Skeletal muscle satellite cell (primary cell): ENCODE measurements around the gene PDE6D.

Experiments
- H3K27me3 ChIP-seq: 2 replicates; pipeline ENCODE4 v1.7.0; 2013; ENCODE audit warnings: low read length; ENCODE audit not compliant: control insufficient read depth, insufficient read depth
- H3K36me3 ChIP-seq: 2 replicates; pipeline ENCODE4 v1.7.0; 2013; ENCODE audit warnings: mild to moderate bottlenecking, control low read depth, low read length; ENCODE audit not compliant: insufficient read depth
- H3K4me1 ChIP-seq: 2 replicates; pipeline ENCODE4 v1.7.0; 2013; ENCODE audit warnings: low read length; ENCODE audit not compliant: control insufficient read depth, insufficient read depth
- H3K4me2 ChIP-seq: 2 replicates; pipeline ENCODE4 v1.7.0; 2013; ENCODE audit warnings: mild to moderate bottlenecking, low read length
- H3K4me3 ChIP-seq: 2 replicates; pipeline ENCODE4 v1.7.0; 2013; ENCODE audit warnings: low read length
- H3K9ac ChIP-seq: 2 replicates; pipeline ENCODE4 v1.7.0; 2013; ENCODE audit warnings: mild to moderate bottlenecking, low read depth, low read length, moderate library complexity
- H3K9me3 ChIP-seq: replicated peaks from 2 replicates; pipeline ENCODE4 v1.7.0; 2013; ENCODE audit warnings: mild to moderate bottlenecking, control low read depth, low read length

PDE6D gene

GRCh38 chr2:231727621-231728020, 53.5 kb downstream of the PDE6D start:
- Histone ChIP-seq H3K4me2 (no peak overlapping the region), H3K27me3 (no peaks in the 10 kb centered on the region), H3K4me3 (no peak overlapping the region), H3K36me3 (peaks cover 9% of the 10 kb centered on the region), H3K9me3 (no peaks in the 10 kb centered on the region), H3K4me1 (no peaks in the 10 kb centered on the region), H3K9ac (no peak overlapping the region)

GRCh38 chr2:231726276-231726675, 54.8 kb downstream of the PDE6D start:
- H3K4me3 ChIP-seq, result no peak overlapping the region
- no peaks in the 10 kb centered on the region for H3K36me3 ChIP-seq
- no peaks in the 10 kb centered on the region for H3K9me3 ChIP-seq
- H3K4me2 ChIP-seq, result no peak overlapping the region
- H3K9ac ChIP-seq, result no peak overlapping the region
- no peaks in the 10 kb centered on the region for H3K4me1 ChIP-seq
- H3K27me3 ChIP-seq, result no peaks in the 10 kb centered on the region

DNA sequence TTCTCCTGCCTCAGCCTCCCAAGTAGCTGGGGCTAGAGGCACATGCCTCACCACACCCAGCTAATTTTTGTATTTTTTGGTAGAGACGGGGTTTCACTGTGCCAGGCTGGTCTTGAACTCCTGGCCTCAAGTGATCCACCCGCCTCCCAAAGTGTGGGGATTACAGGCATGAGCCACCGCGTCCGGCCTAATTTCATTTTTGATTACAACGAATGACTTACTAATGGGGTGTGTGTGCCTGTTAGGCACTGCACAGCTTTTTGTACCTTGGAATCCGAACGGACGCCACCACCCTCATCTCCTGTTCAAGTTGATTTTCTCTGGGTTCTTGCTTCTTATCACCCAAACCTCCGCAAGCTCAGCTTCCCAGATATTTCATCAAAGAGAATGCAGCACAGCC, 55.6 kb downstream of the PDE6D start:
- H3K9ac ChIP-seq, result no peak overlapping the region
- no peaks in the 10 kb centered on the region for H3K4me1 ChIP-seq
- no peak overlapping the region for H3K4me2 ChIP-seq
- no peaks in the 10 kb centered on the region for H3K36me3 ChIP-seq
- no peaks in the 10 kb centered on the region for H3K27me3 ChIP-seq
- no peak overlapping the region for H3K4me3 ChIP-seq
- no peaks in the 10 kb centered on the region for H3K9me3 ChIP-seq

GRCh38 chr2:231722721-231723307, 58.3 kb downstream of the PDE6D start:
- Histone ChIP-seq H3K36me3 (no peaks in the 10 kb centered on the region), H3K4me2 (no peak overlapping the region), H3K27me3 (no peaks in the 10 kb centered on the region), H3K4me3 (no peak overlapping the region), H3K4me1 (peaks cover 3% of the 10 kb centered on the region), H3K9me3 (no peaks in the 10 kb centered on the region), H3K9ac (no peak overlapping the region)

- Histone ChIP-seq H3K4me3 (no peak overlapping the region), H3K27me3 (no peaks in the 10 kb centered on the region), H3K9ac (no peak overlapping the region), H3K36me3 (no peaks in the 10 kb centered on the region), H3K4me1 (peaks cover 9% of the 10 kb centered on the region), H3K4me2 (no peak overlapping the region), H3K9me3 (no peaks in the 10 kb centered on the region)
These were observed 59.8 kb downstream of the PDE6D start for GRCh38 chr2:231720987-231721966.

- H3K4me1 ChIP-seq, result peaks cover 18% of the 10 kb centered on the region
- H3K36me3 ChIP-seq, result no peaks in the 10 kb centered on the region
- no peak overlapping the region for H3K4me2 ChIP-seq
- no peaks in the 10 kb centered on the region for H3K27me3 ChIP-seq
- H3K9me3 ChIP-seq, result no peaks in the 10 kb centered on the region
- no peak overlapping the region for H3K4me3 ChIP-seq
- H3K9ac ChIP-seq, result no peak overlapping the region
These were observed 60.6 kb downstream of the PDE6D start for GRCh38 chr2:231720292-231720986.

- Histone ChIP-seq H3K4me1 (peaks cover 19% of the 10 kb centered on the region), H3K36me3 (peaks cover 6% of the 10 kb centered on the region), H3K4me2 (no peak overlapping the region), H3K4me3 (no peak overlapping the region), H3K9ac (no peak overlapping the region), H3K9me3 (no peaks in the 10 kb centered on the region), H3K27me3 (no peaks in the 10 kb centered on the region)
These were observed 62.3 kb downstream of the PDE6D start for GRCh38 chr2:231718799-231719198.

- no peak overlapping the region for H3K9ac ChIP-seq
- no peak overlapping the region for H3K4me2 ChIP-seq
- peaks cover 25% of the 10 kb centered on the region for H3K4me1 ChIP-seq
- no peaks in the 10 kb centered on the region for H3K9me3 ChIP-seq
- no peaks in the 10 kb centered on the region for H3K27me3 ChIP-seq
- peaks cover 11% of the 10 kb centered on the region for H3K36me3 ChIP-seq
- H3K4me3 ChIP-seq, result no peak overlapping the region
These were observed 63.6 kb downstream of the PDE6D start for GRCh38 chr2:231717281-231718171.

DNA sequence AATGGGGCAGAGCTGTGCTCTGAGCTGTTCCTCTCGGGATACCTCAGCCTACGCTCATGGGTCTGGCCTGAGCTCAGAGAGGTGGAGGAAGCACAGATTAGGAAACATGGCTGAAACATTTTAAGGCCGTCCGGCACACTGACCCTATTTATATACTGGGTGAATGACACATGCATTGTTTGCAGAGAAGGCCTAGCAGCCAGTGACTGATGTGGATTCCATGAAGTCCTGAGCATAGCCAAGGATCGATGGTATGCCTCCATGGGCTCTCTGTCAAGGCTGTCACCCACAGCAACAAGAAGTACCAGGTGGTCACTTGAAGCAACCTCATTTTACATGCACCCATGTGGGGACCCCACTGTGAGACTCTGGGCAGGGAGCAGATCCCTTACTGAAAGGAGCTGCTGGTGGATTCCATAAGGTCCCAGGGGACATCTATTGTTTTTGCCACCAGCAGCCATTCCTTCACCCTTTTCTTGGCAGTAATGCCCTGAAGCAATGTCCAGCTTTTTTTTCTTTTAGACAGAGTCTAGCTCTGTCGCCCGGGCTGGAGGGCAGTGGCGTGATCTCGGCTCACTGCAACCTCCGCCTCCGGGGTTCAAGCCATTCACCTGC, 64.3 kb downstream of the PDE6D start:
- Histone ChIP-seq H3K9ac (no peak overlapping the region), H3K9me3 (no peaks in the 10 kb centered on the region), H3K4me1 (peaks cover 32% of the 10 kb centered on the region), H3K36me3 (peaks cover 18% of the 10 kb centered on the region), H3K4me3 (no peak overlapping the region), H3K27me3 (no peaks in the 10 kb centered on the region), H3K4me2 (no peak overlapping the region)

GRCh38 chr2:231715988-231716616, 65.0 kb downstream of the PDE6D start:
- Histone ChIP-seq H3K36me3 (peaks cover 24% of the 10 kb centered on the region), H3K9me3 (no peaks in the 10 kb centered on the region), H3K4me1 (peaks cover 35% of the 10 kb centered on the region), H3K9ac (no peak overlapping the region), H3K4me2 (no peak overlapping the region), H3K4me3 (no peak overlapping the region), H3K27me3 (no peaks in the 10 kb centered on the region)
